Adipose tissue (tissue), 3 donors: ENCODE results near the gene AGPS. TPM values are rescaled to one million over a fixed set of nuclear protein-coding genes. Genes with fewer than 3 reads are reported as not detected.

Source experiments
- H3K27ac ChIP-seq: one replicate; pipeline ENCODE4 v1.5.1; 2013; ENCODE audit warnings: low read depth, low read length
- WGBS, 3 donors: extraction: QIAGEN DNeasy Blood & Tissue Kit; methylation state at CpG; one replicate each; pipeline ENCODE4 v1.1.7; 2013; 5-methylcytosine and 5-hydroxymethylcytosine counted together
- polyA plus RNA-seq, 3 donors: library from polyadenylated mRNA; stranded (reverse); fragments of 200-250 nt; gene quantifications; one replicate each; pipeline ENCODE4 v1.2.3, GENCODE V29; 2013
- donor health status: healthy with polysubstance abuse.
- donor health status: Bipolar disorder and iron deficiency.
- donor health status: healthy.

AGPS gene
- polyA plus RNA-seq, 3 donors, result 6.2 to 12.6 (median 10.3) TPM

DNA sequence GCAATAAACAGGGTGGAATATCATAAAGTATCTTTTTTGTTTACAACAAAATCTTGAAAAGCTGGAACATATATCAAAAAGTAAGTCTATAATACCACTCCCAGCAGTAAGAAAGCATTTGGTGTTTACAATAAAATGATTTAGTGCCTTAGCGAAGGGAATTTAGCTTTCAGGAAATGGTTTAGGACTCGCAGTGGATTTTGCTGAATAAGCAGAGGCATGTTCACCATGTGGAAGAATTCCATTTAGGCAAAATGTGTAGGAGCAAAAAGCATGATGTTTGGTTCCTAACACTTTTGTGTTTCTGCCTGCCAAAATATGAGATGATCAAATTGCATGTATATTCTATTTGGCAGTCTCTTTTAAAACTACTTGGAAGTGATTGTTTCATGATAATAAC lies 163.6 kb downstream of the AGPS start:
- H3K27ac ChIP-seq, result no peak overlapping the region
- WGBS, 3 donors, result 66 to 84% (median 70%) methylated on average over 2 of the region's 2 CpGs

DNA sequence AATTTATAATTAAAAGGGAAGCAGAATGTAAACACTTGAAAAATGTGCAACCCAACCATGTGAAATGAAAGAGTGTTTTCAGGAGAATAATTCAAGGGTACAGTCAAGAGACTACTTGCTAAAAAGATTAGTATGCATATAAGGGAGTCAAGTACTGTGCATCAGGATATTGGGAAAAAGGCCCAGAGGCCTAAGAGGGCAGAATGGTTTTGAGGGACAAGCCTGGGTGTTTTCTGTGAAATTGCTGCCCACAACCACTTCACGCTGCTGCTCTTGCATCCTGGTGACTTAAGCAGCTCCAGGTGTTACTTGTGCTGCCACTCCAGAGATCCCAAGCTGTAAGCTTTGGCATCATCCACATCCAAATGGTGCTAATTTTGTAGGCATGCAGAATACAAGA lies 165.2 kb downstream of the AGPS start:
- H3K27ac ChIP-seq, result no peak overlapping the region
- WGBS, 3 donors, result 100% methylated on average over 1 of the region's 1 CpG

DNA sequence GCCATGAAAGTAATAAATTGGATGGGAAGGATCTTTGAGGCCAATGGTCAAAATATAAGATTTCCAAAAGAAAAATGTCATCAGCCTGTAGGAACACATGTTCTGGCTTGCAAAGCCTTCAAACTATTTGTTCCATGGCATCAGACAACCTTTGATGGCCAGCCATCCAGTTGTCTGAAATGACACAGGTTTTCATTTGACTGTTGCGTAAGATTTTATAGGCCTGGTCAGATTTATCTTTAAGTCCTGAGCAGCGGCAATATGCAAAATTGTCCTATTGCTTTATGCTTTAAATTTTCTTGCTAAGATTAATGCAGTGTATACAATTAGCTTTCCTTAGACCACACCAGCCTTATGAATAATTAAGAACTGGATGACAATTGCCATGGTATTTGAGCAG lies 167.1 kb downstream of the AGPS start:
- no peak overlapping the region for H3K27ac ChIP-seq

DNA sequence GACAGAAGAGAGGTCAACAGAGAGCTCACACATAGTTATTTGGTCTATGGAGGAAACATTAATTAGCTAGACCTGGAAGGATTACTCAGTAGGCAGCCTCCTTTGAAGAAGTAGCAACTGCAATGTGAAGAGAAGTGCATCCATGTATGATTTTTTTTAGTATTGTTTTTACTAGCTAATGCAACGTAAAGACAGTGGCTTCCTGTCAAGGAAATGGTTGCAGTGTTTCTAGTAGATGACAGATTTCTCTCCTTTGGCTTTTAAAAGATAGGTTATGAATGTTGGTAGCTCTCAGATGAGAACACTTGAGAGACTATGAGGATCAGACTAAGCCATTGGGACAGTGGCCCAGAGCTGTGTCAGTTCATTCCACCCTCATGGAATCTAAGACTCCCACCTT lies 175.8 kb downstream of the AGPS start:
- H3K27ac ChIP-seq, result no peak overlapping the region
- 33 to 73% (median 48%) methylated on average over 1 of the region's 1 CpG for WGBS, 3 donors

More for the DNA sequence above, 167.1 kb downstream of the AGPS start:
- WGBS, 3 donors, result 100% methylated on average over 2 of the region's 2 CpGs

DNA sequence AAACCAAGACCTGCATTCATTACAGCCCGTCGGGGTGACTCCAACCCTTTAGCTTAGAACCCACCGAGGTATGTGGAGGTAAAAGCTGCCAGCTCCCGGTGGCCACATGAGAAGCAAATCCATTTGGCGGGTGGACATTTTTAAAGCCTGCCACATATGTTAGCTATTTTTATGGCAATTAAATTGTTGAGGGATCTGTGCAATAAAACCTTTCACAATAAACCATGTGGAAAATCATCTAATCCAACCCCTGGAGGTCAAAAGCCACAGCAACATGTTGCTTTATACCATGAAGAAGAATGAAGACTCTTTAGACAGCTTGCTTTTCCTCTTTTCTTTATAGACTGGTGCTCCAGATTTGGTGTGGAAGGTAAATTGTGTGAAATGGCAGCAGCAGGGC lies 176.3 kb downstream of the AGPS start:
- no peak overlapping the region for H3K27ac ChIP-seq
- 91 to 98% (median 92%) methylated on average over 5 of the region's 5 CpGs for WGBS, 3 donors

DNA sequence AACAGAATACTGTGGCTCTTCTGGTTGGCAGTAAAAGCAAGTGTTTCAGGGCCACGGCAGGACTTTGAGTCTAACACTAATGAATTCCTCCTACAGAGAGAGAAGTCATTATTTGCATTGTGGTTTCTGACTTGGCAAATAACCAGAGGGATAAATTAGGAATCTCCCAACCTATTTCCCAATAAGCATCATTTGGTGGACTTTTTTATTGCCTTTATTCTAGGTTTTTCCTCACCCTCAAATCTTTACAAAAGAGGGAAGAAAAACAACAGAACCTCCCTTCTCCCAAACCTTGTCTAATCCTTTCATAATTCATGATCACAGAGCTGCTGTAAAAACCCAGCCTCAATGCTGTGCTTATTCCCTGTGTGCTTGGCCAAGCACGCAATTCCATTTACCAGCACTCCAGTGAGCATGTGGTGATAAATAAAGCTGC lies 179.7 kb downstream of the AGPS start:
- no peak overlapping the region for H3K27ac ChIP-seq
- 50 to 73% (median 73%) methylated on average over 2 of the region's 2 CpGs for WGBS, 3 donors

DNA sequence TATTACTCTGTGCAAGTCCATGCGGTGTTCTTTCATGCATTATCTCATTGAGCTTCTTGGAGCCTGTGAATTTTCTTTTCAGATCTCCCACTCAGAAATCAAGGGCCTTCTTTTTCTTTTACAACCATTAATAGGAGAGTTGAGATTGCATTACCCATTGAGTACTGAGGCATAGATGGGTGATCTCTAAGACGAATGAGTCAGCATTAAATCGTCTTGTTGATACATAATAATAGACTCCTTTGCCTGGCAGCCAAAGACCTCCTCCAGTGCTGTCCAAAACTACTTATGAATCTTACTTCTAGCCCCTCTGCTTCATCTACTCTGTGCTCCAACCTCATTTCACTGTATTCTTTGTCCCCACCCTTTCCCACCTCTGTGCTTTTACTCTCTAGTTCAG lies 180.5 kb downstream of the AGPS start:
- 59 to 73% (median 71%) methylated on average over 3 of the region's 3 CpGs for WGBS, 3 donors
- H3K27ac ChIP-seq, result no peak overlapping the region

DNA sequence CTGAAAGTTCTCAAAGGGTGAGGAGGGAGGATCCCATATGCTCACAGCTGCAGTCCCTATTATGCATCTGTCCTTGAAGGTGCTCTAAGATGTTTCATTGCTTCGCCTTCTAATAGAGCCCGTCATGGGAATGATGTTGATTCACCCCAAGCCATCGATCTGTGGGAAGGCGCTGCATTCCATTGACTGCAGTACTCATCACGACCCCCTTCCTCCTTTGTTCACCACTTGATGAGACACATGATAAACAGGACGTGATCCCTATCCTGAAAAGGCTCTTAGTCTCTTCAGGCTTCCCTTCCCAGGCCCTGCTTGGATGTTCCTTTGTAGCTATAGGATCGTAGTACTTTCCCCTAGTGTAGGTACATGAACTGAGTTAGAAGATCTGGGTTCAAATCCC lies 181.8 kb downstream of the AGPS start:
- no peak overlapping the region for H3K27ac ChIP-seq
- 86 to 91% (median 88%) methylated on average over 7 of the region's 7 CpGs for WGBS, 3 donors

DNA sequence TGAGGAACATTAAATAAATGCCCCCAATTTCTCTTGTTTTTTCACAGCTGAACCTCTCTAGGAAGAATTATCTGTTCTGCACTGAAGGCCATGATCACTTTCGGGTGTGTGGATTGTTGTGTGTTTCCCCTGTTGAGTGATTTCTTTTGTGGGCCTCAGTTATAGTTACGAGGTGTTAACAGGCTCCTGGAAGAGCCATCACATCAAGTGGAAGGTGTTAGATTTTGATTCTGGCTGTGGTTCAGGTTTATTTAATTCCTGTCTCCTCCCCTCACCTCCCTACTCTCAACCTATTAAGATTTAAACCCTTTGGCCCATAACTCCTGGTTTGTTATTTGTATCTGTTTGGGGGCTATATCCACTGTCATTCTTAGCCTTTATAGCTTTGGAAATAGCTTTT lies 182.8 kb downstream of the AGPS start:
- no peak overlapping the region for H3K27ac ChIP-seq
- 88 to 90% (median 90%) methylated on average over 2 of the region's 2 CpGs for WGBS, 3 donors

DNA sequence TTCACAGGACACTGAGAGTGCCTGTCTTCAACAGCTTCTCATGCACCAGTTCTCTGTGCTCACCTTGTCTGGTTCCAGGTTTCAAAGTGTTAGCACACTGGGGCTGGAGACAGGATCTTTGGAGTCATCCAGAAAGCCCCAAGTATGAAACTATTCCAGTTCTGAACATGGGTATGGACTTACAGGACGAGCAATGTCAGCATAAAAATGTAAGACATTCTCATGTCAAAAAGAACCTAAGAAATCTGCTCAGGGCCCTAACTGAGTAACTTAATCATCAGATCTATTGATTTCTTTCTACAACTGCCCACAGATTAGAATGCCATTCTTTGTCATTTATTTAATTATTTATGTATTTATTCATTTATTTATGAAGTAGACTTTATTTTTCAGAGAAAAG lies 184.5 kb downstream of the AGPS start:
- no peak overlapping the region for H3K27ac ChIP-seq
- WGBS, 3 donors, result 81 to 88% (median 86%) methylated on average over 1 of the region's 1 CpG

DNA sequence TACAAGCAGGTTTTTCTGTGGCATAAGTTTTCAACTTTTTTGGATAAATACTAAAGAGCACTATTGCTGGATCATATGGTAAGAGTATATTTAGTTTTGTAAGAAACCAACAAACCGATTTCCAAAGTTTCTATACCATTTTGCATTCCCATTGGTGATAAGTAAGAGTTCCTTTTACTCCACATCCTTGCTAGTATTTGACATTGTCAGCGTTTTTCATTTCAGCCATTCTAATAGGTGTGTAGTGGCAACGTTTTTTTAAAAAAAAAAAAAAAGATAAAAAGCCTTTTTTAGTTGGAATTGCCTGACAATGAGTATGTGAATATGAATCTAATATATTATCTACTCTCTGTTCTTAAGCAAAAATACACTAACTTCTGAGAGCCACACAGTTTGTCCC lies 185.9 kb downstream of the AGPS start:
- WGBS, 3 donors, result 66 to 92% (median 87%) methylated on average over 3 of the region's 3 CpGs

DNA sequence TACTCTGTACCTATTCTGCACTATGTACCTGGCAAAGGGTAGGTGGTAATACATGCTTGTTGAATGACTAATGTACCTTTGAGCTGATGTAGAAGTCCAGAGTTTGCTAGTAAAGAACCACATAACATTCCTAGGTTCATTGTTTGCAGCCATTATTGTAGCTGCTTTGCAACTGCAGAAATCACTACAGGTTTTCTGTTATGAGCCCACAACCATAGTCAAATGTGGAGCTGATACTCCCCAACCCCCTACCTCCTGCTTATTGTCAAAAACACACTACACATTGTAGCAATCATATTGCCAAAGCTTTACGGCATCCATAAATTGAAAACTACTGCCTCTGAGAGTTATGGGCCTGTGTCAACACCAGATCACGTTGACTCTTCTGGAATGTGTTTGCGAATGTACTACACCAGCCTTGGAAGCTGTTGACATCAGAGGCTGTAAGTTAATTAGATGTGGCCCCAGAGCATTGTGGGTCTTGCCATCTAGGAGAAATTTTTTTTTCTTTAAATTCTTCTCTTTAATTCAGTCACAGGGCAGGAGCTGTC lies 187.0 kb downstream of the AGPS start:
- H3K27ac ChIP-seq, result no peak overlapping the region
- WGBS, 3 donors, result 81 to 93% (median 86%) methylated on average over 3 of the region's 3 CpGs

More for the DNA sequence above, 185.9 kb downstream of the AGPS start:
- no peak overlapping the region for H3K27ac ChIP-seq

DNA sequence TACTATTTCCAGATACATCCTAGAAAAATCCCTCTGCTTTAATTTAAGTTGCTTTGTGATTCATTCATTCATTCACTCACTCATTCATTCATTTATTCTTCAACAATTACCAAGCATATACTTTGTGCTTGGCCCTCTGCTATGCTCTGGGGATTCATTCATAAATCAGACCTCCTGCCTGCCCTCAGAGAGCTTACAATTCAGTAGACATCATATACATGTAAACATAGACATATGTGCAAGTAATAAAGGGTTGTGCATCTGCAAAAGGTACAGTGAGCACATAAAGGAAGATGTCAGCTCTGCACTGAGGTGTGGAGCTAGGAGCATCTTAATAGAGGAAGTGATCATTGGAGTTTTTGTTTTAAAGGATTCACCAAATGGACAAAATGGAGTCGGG lies 189.4 kb downstream of the AGPS start:
- no peak overlapping the region for H3K27ac ChIP-seq
- 88 to 98% (median 93%) methylated on average over 1 of the region's 1 CpG for WGBS, 3 donors

DNA sequence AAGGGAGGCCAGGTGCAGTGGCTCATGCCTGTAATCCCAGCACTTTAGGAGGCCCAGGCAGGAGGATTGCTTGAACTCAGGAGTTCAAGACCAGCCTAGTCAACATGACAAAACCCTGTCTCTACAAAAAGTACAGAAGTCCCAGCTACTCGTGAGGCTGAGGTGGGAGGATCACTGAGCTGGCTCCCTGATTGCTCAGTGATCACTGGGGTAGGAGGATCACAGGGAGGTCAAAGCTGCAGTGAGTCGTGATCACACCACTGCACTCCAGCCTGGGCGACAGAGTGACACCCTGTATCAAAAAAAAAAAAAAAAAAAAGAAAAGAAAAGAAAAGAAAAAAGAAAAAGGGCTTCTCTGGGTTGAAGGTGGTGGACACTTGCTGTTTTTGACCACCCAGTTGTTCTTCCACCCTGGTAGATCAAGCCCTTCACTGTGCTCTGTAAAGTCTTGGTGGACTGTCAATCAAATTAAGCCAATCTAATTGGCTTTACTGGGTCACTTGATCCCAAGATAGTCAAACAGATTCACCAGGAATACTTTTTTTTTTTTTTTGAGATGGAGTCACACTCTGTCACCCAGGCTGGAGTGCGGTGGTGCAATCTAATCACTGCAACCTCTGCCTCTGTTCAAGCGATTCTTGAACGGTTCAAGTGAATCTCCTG lies 191.6 kb downstream of the AGPS start:
- 89 to 96% (median 94%) methylated on average over 6 of the region's 6 CpGs for WGBS, 3 donors
- no peak overlapping the region for H3K27ac ChIP-seq

DNA sequence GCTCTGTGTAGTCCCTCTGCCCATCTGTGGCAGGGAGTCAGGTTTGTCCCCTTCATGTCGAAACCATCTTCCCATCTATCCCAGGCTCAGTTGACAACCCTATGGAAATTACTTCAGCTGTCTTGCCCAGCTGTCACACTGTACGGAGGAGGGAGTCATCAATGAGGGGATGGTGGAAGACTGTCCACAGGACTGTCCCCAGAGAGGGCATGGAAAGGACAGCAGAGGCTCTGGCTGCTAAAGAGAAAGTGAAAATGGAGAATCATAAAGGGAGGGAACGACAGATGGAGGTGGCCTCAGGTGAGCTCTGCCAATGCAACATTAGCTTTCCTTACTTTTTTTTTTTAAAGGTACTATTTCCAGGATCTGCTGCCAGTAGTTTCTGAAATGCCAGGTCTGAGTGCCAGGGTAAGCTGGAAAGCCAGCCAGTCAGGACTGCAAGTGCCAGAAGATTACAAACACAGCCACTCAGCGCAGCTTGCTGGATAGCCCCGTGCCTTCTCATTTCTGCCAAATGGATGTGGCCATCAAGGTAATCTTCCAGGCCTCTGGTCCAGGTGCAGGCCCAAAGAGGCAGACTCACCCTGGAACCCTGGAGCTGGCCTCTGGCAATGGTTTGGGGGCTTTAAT lies 192.8 kb downstream of the AGPS start:
- H3K27ac ChIP-seq, result no peak overlapping the region
- WGBS, 3 donors, result 39 to 91% (median 81%) methylated on average over 5 of the region's 5 CpGs

DNA sequence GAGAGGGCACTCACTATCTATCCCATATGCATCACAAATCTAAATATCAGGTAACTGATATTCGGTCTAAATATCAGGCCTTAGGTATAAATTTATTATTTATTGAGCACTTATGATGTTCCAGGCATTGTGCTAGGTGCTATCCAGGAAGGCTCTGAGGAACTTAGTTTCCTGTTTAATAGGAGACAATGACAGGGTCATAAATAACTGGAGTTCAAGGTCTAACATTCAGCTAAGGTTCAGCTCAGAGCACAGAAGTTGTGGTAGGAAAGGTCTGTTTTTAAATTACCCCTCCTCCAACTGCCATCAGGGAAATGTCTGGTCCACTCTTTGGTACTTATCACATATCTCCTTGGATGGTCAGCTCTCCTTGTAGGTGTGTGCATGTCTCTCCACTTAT lies 193.6 kb downstream of the AGPS start:
- no peak overlapping the region for H3K27ac ChIP-seq
- WGBS, 3 donors, result 45 to 85% (median 49%) methylated on average over 1 of the region's 1 CpG

DNA sequence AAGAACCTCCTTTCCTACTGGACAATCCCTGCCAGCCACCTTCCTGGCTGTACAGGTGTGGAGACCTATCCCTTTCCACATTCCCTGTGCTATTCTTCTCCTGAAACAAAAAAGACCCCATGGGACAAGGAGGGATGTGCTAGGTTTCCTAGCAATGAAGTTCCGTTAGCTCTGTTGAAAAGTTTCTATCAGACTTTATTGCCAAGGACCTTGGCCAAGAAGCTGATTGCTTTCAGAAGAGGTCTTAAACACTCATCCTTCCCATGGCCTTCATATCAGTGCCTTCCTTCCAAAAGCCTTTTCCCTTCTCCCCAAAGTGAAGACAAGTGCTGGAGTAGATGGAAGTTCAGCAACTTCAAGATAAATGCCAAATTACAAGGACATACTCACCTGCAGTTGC lies 194.8 kb downstream of the AGPS start:
- WGBS, 3 donors, result 55 to 94% (median 83%) methylated on average over 1 of the region's 1 CpG
- H3K27ac ChIP-seq, result no peak overlapping the region

DNA sequence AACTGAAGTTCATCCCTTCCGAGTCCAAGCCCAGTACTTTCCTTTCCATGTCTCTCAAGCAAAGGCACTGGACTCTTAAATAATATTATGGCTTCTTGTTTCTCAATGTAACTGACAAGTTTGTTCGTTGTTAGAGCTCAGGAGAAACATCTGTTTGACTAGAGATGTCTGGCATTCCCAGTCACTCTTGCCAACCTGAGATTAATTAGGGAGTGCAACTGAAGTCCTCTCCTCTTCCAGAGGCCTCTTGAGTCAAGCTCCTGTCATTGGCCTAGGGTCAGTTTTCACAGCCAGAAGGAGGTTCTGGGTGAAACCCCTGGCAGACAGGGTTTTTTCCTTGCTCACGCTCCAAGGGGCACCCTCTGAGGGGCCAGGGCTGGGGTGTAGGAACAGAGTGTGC lies 196.1 kb downstream of the AGPS start:
- no peak overlapping the region for H3K27ac ChIP-seq
- 83 to 86% (median 84%) methylated on average over 3 of the region's 3 CpGs for WGBS, 3 donors

DNA sequence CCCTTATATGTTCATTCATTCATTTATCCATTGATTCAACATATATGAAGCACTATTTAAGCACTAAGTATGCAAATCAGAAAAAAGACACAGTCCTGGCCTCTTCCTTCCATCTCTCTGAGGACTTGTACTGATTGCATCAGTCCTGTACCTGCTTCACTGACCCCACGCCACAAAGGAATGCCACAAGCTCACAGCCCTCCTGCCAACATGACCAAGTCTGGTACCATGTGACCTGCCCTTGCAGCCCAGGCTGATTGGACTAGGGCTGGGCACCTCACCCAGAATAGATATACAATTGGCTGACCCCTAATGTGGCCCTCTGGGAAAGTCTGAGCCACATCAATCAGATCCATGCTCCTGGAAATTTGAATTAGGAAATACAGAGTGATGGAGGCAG lies 196.6 kb downstream of the AGPS start:
- WGBS, 3 donors, result 78 to 93% (median 90%) methylated on average over 1 of the region's 1 CpG
- H3K27ac ChIP-seq, result no peak overlapping the region

DNA sequence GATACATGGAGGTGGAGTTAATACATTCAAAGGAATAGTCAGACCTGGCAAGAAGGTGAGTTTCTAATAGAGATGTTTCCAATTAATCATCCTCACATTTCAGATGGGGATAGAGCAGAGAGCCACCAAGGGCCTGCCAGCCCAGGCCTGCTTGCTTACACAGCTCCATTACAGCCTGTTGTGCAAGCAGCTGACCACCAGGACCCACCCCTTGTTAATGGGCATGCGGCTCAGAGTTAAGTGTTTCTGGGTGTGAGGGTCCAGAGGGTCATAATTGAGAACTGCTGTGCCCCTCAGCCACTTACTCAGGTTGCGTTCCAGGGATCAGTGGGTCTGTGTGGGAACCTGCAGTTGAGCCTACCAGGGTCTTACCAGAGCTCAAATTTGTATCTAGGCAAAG lies 199.8 kb downstream of the AGPS start:
- H3K27ac ChIP-seq, result no peak overlapping the region

More for the DNA sequence above, 199.8 kb downstream of the AGPS start:
- WGBS, 3 donors, result 88 to 97% (median 94%) methylated on average over 2 of the region's 2 CpGs
